ENCODE data around the gene CAPZB.

The CAPZB gene

GRCh38 chr1:19432943-19433718 is 52.2 kb downstream of the CAPZB start:
- DNase-seq (ENCODE audit: extremely low read depth in 1 of 2, low read depth in 1 of 2): no peak

GRCh38 chr1:19430121-19431068 is 54.9 kb downstream of the CAPZB start:
- no peak for DNase-seq (ENCODE audit: extremely low read depth in 1 of 2, low read depth in 1 of 2)

- no peak for DNase-seq (ENCODE audit: extremely low read depth in 1 of 2, low read depth in 1 of 2)
Measured at GRCh38 chr1:19429611-19430010, 55.7 kb downstream of the CAPZB start.

GRCh38 chr1:19427087-19427781 is 58.1 kb downstream of the CAPZB start:
- DNase-seq (ENCODE audit: extremely low read depth in 1 of 2, low read depth in 1 of 2): no peak

- no peak for DNase-seq (ENCODE audit: extremely low read depth in 1 of 2, low read depth in 1 of 2)
Measured at GRCh38 chr1:19426294-19427086, 58.8 kb downstream of the CAPZB start.

GRCh38 chr1:19425646-19426239 is 59.6 kb downstream of the CAPZB start:
- DNase-seq (ENCODE audit: extremely low read depth in 1 of 2, low read depth in 1 of 2): no peak

GRCh38 chr1:19424651-19425570 is 60.4 kb downstream of the CAPZB start:
- DNase-seq (ENCODE audit: extremely low read depth in 1 of 2, low read depth in 1 of 2): no peak

GRCh38 chr1:19423130-19423529 is 62.2 kb downstream of the CAPZB start:
- DNase-seq (ENCODE audit: extremely low read depth in 1 of 2, low read depth in 1 of 2): no peak

GRCh38 chr1:19421365-19421764 is 64.0 kb downstream of the CAPZB start:
- no peak for DNase-seq (ENCODE audit: extremely low read depth in 1 of 2, low read depth in 1 of 2)

GRCh38 chr1:19420606-19421005 is 64.7 kb downstream of the CAPZB start:
- DNase-seq (ENCODE audit: extremely low read depth in 1 of 2, low read depth in 1 of 2): no peak

GRCh38 chr1:19419691-19420090 is 65.6 kb downstream of the CAPZB start:
- no peak for DNase-seq (ENCODE audit: extremely low read depth in 1 of 2, low read depth in 1 of 2)

- DNase-seq (ENCODE audit: extremely low read depth in 1 of 2, low read depth in 1 of 2): no peak
Measured at GRCh38 chr1:19418503-19418971, 66.8 kb downstream of the CAPZB start.

GRCh38 chr1:19416921-19417470 is 68.3 kb downstream of the CAPZB start:
- no peak for DNase-seq (ENCODE audit: extremely low read depth in 1 of 2, low read depth in 1 of 2)

- no peak for DNase-seq (ENCODE audit: extremely low read depth in 1 of 2, low read depth in 1 of 2)
Measured at GRCh38 chr1:19416145-19416544, 69.2 kb downstream of the CAPZB start.

GRCh38 chr1:19414515-19415121 is 70.7 kb downstream of the CAPZB start:
- DNase-seq (ENCODE audit: extremely low read depth in 1 of 2, low read depth in 1 of 2): no peak

- DNase-seq (ENCODE audit: extremely low read depth in 1 of 2, low read depth in 1 of 2): no peak
Measured at GRCh38 chr1:19413999-19414398, 71.3 kb downstream of the CAPZB start.

GRCh38 chr1:19412654-19413053 is 72.7 kb downstream of the CAPZB start:
- DNase-seq (ENCODE audit: extremely low read depth in 1 of 2, low read depth in 1 of 2): no peak

- no peak for DNase-seq (ENCODE audit: extremely low read depth in 1 of 2, low read depth in 1 of 2)
Measured at GRCh38 chr1:19411612-19412011, 73.7 kb downstream of the CAPZB start.

All from stimulated activated CD8-positive, alpha-beta memory T cell treated with anti-CD3 and anti-CD28 coated beads, Interleukin-7, amount 100 ng/mL, for 48 hours (primary cell).